HG02623 (cell line): Measurements from ENCODE around the gene NUP62CL.
"Not testable (repeated sequence)": the region's sequence is repeated elsewhere in the genome, so short reads cannot be mapped to it uniquely, and the experiment has no call there.

Source experiments
- ATAC-seq: cut with Tn5 transposase; IDR thresholded peaks from one replicate; pipeline ENCODE4 v1.9.1; 2021; ENCODE audit warnings: moderate library complexity; ENCODE audit not compliant: unreplicated experiment

NUP62CL gene

GRCh38 chrX:107205770-107206696, at the start of gene NUP62CL, which contains the start of gene DNAAF6:
Gene NUP62CL, minus strand, starts transcription at chrX:107206433. Its CDS starts 31,287 bp downstream, at chrX:107175146.
Gene DNAAF6, plus strand, starts transcription at chrX:107206611. Its CDS starts 6,265 bp downstream, at chrX:107212876.
- ATAC-seq: peak; percentile 96

- no peak for ATAC-seq
Measured at GRCh38 chrX:107228486-107228819, 22.2 kb upstream of the NUP62CL start.

- ATAC-seq: no peak
Measured at GRCh38 chrX:107227780-107228485, 21.7 kb upstream of the NUP62CL start.

- ATAC-seq: no peak
Measured at GRCh38 chrX:107226757-107227156, 20.5 kb upstream of the NUP62CL start.

- ATAC-seq: no peak
Measured at GRCh38 chrX:107213477-107213876, 7.2 kb upstream of the NUP62CL start.

- ATAC-seq: no peak
Measured at GRCh38 chrX:107207943-107208342, 1.7 kb upstream of the NUP62CL start.

- ATAC-seq: no peak
Measured at GRCh38 chrX:107207089-107207488, 856 bp upstream of the NUP62CL start.

GRCh38 chrX:107206697-107207065, 448 bp upstream of the NUP62CL start:
- ATAC-seq: no peak

- ATAC-seq: no peak
Measured at GRCh38 chrX:107204068-107204605, 2.1 kb downstream of the NUP62CL start.

GRCh38 chrX:107199491-107199890, 6.7 kb downstream of the NUP62CL start:
- ATAC-seq: no peak

GRCh38 chrX:107198074-107198473, 8.2 kb downstream of the NUP62CL start:
- not testable (repeated sequence) for ATAC-seq

- no peak for ATAC-seq
Measured at GRCh38 chrX:107197319-107197718, 8.9 kb downstream of the NUP62CL start.

GRCh38 chrX:107171369-107172102, 34.7 kb downstream of the NUP62CL start:
- no peak for ATAC-seq

GRCh38 chrX:107168712-107169111, 37.5 kb downstream of the NUP62CL start:
- no peak for ATAC-seq

- ATAC-seq: no peak
Measured at GRCh38 chrX:107168257-107168656, 38.0 kb downstream of the NUP62CL start.

GRCh38 chrX:107167163-107167921, 38.9 kb downstream of the NUP62CL start:
- ATAC-seq: no peak

- not testable (repeated sequence) for ATAC-seq
Measured at GRCh38 chrX:107157618-107158017, 48.6 kb downstream of the NUP62CL start.

- not testable (repeated sequence) for ATAC-seq
Measured at GRCh38 chrX:107155621-107156430, 50.4 kb downstream of the NUP62CL start.
